ENCODE measurements around the gene PPM1J.

Gene PPM1J

DNA sequence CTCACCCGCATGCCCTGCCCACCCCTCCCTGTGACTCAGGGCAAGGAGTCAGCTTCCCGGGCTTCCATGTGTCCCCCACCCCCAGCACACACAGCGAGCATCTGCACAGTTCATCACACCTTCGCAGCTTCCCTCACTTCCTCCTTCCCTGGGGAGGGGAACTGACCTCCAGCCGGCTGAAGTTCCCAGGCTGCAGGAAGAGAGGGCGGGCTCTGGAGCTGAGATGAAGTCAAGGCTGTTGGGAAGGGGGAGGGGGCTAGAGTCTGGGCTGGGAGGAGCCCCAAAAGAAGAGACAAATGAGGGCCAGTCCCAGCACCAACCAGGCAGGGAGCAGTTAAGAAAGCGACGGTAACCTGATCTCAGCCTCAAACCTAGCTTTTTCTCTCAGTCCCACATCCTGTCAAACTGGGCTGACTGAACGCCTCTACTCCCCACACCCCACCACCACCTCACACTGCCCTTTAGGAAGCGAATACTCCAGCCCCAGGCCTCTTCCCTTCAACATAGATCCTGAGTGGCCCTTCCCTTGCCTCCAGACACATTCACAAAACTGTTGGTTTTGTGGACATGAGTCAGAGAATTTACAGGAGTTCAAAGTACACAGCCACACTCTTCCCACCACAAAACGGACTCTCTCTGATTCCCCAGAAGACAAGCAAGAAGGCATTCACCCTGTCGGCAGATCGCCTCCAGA, 10.1 kb downstream of the PPM1J start:
- peak; percentile 96 for FAIRE-seq

GRCh38 chr1:112704391-112704933, 10.7 kb downstream of the PPM1J start:
- FAIRE-seq = no peak

GRCh38 chr1:112703706-112704105, 11.4 kb downstream of the PPM1J start:
- no peak for FAIRE-seq

DNA sequence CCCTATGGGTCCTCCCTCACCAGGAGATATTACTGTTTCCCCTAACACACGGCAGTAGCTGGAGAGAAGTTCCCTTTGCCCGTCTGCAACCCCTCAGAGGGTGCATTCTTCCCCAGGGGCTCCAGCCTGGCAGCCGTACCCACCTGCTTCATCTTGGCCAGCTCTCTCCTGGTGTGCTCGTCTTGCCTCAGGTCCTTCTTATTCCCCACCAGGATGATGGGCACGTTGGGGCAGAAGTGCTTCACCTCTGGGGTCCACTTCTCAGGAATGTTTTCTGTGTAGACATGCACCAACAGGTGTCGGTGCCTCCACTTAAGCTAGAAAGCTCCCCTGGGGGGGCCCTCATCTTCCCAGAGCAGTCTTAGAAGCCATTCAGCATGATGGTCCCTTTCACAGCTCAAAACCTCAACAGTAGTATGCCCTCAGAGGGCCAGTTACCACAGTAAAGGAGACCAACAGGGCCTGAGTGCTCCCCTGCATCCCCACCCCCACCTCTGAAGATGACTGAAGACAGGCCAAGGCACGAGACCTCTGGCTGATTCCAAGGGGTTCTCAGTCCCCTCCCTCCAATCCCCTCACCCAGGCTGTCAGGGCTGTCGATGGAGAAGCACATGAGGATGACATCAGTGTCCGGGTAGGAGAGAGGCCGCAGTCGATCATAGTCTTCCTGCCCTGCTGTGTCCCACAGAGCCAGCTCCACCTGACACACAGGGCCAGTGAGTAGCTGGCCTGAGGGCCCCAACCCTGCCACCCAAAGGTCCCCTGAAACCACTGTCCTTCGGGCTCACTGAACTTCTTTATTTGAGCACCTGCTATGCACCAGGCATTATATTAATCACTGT, 12.5 kb downstream of the PPM1J start:
- FAIRE-seq = no peak

DNA sequence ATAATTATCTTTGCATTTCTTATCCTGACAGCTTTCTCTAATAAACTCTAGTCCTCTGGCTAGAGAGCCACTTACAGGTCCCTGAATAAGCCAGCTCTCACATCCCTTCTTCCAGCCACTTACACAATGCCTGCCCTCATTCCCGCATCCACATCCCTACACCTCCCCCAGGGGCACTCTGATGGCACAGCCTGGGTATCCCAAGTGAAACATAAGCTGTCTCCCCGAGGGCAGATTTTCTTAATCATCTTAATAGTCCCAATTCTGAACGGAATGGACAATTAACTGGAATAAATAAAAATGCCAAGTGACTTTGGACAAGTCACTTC, 13.1 kb downstream of the PPM1J start:
- FAIRE-seq = no peak

- FAIRE-seq = no peak
These were observed 13.7 kb downstream of the PPM1J start for GRCh38 chr1:112701227-112702066.

- peak; percentile 37 for FAIRE-seq
These were observed 14.6 kb downstream of the PPM1J start for GRCh38 chr1:112700290-112701226.

GRCh38 chr1:112699425-112700144, 15.5 kb downstream of the PPM1J start:
- FAIRE-seq = no peak

DNA sequence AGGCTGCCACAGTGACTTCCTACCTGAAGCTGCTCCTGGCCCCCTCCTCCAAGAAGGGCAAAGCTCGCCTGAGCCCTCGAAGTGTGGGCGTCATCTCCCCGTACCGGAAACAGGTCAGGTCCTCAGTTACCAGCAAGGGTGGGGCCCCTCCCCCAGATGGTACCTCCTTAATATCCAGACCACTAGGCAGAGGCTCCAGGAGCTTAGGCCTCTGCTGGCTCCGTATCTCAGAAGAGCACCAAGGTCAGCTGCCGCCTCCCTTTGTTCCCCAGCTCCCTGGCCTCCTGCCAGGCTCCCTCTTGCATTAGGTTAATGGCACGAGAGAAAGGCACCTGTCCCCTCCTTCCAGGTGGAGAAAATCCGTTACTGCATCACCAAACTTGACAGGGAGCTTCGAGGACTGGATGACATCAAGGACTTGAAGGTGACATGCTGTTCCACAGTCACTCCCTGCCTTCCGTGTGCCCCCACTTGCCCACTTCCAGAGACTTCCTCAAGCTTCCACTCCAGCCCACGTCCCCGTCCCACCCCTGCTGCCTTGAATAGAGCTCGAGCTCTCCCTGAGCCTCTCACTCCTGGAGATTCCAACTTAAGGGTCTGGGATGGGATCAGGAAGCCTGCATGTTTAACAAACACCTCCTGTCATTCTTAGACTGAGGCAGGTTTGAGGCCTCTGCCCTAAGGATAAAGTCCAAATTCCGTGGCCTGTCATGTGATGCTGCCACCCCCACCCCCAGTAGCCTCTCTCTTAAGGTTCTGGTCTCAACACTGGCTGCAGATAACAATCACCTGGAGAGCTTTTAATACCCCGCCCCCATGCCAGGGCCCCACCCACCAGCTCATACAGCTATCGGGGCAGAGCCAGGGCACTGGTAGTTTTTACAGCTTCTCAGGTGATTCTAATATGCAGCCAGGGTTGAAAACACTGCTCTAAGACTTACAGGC, 16.5 kb downstream of the PPM1J start:
- no peak for FAIRE-seq

- no peak for FAIRE-seq
These were observed 17.3 kb downstream of the PPM1J start for GRCh38 chr1:112697781-112698201.

- FAIRE-seq = no peak
These were observed 18.4 kb downstream of the PPM1J start for GRCh38 chr1:112696578-112697314.

DNA sequence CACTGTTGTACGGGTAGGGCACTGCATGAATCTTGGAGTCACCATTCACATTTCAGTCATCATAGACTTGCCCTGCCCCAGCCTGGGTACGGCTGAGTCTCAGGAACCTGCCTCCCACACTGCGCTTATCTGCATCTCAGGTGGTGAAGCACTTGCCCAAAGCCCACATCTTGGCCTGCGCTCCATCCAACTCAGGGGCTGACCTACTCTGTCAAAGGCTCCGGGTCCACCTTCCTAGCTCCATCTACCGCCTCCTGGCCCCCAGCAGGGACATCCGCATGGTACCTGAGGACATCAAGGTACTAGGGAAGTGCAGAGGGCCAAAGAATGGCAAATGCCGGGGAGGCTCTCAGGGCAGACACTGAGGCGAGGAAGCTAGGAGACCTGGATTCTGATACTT, 19.9 kb downstream of the PPM1J start:
- no peak for FAIRE-seq

- no peak for FAIRE-seq
These were observed 20.7 kb downstream of the PPM1J start for GRCh38 chr1:112694363-112694929.

DNA sequence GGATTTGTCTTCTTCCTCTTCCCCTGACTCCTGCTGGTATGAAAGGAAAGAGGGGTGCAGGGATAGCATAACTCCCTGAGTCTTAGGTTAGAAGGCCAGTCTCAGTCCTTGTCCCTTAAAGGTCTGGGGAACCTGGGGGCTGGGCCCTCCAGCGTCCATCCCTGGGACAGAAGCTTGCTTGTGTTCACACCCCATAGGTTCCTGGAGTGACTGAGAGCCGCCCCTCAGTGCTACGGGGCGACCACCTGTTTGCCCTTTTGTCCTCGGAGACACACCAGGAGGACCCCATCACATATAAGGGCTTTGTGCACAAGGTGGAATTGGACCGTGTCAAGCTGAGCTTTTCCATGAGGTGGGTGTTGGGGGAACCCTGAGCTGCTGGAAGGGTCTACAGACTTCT, 21.3 kb downstream of the PPM1J start:
- no peak for FAIRE-seq

DNA sequence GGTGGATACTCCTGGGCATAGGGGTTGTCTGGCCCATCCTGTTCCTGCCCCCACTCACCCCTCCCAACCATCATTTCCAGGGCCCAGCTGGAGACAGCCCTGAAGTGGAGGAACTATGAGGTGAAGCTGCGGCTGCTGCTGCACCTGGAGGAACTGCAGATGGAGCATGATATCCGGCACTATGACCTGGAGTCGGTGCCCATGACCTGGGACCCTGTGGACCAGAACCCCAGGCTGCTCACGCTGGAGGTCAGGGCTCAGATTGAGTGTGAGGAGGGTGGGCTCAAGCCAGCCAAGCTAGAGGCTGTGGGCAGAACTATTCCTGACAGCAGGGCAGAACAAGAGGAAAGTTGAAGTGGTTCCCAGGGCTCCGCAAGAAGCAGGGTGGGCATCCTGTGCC, 22.5 kb downstream of the PPM1J start:
- no peak for FAIRE-seq

DNA sequence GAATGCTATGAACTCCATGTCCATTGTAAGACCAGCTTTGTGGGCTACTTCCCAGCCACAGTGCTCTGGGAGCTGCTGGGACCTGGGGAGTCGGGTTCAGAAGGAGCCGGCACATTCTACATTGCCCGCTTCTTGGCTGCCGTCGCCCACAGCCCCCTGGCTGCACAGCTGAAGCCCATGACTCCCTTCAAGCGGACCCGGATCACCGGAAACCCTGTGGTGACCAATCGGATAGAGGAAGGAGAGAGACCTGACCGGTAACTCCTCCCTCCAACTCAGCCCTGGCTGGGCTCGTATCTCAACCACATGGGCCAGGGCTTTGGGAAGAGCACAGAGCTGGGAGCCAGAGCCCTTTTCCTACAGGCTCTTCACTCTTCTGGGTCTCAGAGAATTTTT, 25.3 kb downstream of the PPM1J start:
- no peak for FAIRE-seq

GRCh38 chr1:112689196-112689841, 25.8 kb downstream of the PPM1J start:
- no peak for FAIRE-seq

DNA sequence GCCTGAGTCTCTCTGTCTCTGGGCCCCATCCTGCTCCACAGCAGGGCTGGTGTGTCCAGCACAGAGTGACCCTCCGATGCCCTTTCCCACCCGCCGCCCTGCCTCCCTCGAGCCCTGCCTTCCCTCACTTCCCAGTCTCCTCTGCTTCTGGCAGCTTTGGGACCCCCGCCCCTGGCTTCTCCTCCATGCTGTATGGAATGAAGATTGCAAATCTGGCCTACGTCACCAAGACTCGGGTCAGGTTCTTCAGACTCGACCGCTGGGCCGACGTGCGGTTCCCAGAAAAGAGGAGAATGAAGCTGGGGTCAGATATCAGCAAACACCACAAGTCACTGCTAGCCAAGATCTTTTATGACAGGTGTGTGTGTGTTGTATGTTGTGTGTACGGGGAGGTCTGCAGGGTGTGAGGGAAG, 26.3 kb downstream of the PPM1J start:
- FAIRE-seq = no peak
